ENCODE data around the gene SLC2A13.
"Not testable (repeated sequence)": the region's sequence is repeated elsewhere in the genome, so short reads cannot be mapped to it uniquely, and the experiment has no call there.

GRCh38 chr12:40030970-40031369 is 74.9 kb downstream of the SLC2A13 start:
- TF ChIP-seq CTCF (conservative IDR thresholded peaks at IDR 0.05; ENCODE audit: low read length); EZH2phosphoT487 (IDR thresholded peaks at IDR 0.05; ENCODE audit: borderline replicate concordance): not testable (repeated sequence)
